Measurements from ENCODE around the gene CCDC149. TPM values are rescaled to one million over a fixed set of nuclear protein-coding genes. Genes with fewer than 3 reads are reported as not detected.

Gene CCDC149
- total and polyA plus RNA-seq, 5 experiments from 2014 or later: 0.21 TPM; not detected in 4

- Mint-ChIP-seq H3K36me3 (peaks cover 0 to 15% (median 0%) of the 10 kb centered on the region in 3 donors), H3K4me3 (no peak overlapping the region), H3K9me3 (peaks cover 0 to 18% (median 6%) of the 10 kb centered on the region in 9 donors), H3K27ac (no peak overlapping the region), H3K27me3 (peaks cover 9 to 27% (median 11%) of the 10 kb centered on the region in 5 donors), H3K4me1 (no peaks in the 10 kb centered on the region)
- ATAC-seq (no peak), DNase-seq (no peak)
- POLR2A ChIA-PET: no interaction called here
Observed at GRCh38 chr4:24930151-24930550, 17.3 kb upstream of the CCDC149 start.

GRCh38 chr4:24928708-24929107, 15.9 kb upstream of the CCDC149 start:
- H3K27ac Mint-ChIP-seq: no peak overlapping the region
- DNase-seq (no peak), ATAC-seq (no peak)
- H3K36me3 Mint-ChIP-seq: peaks cover 0 to 5% (median 0%) of the 10 kb centered on the region in 3 donors
- H3K4me3 Mint-ChIP-seq: no peak overlapping the region
- H3K9me3 Mint-ChIP-seq: peaks cover 0 to 11% (median 2%) of the 10 kb centered on the region in 9 donors
- H3K27me3 Mint-ChIP-seq: peaks cover 6 to 19% (median 8%) of the 10 kb centered on the region in 5 donors
- no peaks in the 10 kb centered on the region for H3K4me1 Mint-ChIP-seq
- POLR2A ChIA-PET: no interaction called here

DNA sequence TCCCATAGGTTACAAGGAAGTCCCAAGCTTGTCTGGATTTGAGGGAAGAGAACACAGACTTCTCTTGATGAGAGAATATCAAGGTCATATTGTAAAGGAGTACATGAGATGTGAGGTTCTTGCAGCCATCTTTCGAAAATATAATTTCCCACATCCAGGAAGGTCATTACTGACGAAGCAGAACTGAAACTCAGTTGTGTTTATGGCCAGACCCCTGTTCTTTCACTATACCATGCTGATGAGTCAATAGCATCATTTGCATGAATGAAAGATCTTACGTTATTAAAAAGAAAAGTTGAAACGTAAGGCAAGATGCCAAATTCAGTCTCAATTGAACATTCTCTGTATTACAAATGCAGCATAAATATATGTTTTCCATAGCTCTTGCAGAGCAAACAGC, 14.2 kb upstream of the CCDC149 start:
- Mint-ChIP-seq H3K4me3 (no peak overlapping the region), H3K9me3 (peaks cover 0 to 4% (median 0%) of the 10 kb centered on the region in 9 donors), H3K27me3 (peaks cover 9 to 28% (median 12%) of the 10 kb centered on the region in 5 donors), H3K4me1 (no peaks in the 10 kb centered on the region), H3K27ac (no peak overlapping the region), H3K36me3 (no peaks in the 10 kb centered on the region)
- no peak for ATAC-seq
- DNase-seq: no peak
- POLR2A ChIA-PET: no interaction called here

DNA sequence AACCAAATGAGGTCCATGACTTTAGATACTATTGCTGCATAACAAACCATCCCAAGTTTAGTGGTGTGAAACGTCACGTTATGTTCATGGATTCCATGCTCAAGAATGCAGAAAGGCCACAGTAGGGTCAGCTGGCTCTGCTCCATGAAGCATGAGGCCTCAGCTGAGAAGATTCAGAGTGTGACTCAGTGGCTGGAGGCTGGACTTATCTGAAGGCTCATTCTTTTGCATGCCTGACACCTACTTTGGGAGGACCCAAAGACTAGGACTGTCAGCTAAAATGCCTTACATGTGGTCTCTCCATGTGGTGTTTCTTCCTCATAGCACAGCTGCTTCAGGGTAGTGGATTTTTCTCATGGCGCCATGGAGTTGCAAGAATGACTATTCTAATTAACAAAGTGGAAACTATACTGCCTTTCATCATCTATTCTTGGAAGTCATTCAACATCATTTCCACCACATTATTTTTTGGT, 11.5 kb upstream of the CCDC149 start:
- no peak overlapping the region for H3K27ac Mint-ChIP-seq
- H3K4me1 Mint-ChIP-seq: no peaks in the 10 kb centered on the region
- peaks cover 0 to 11% (median 6%) of the 10 kb centered on the region in 9 donors for H3K9me3 Mint-ChIP-seq
- no peak overlapping the region for H3K4me3 Mint-ChIP-seq
- POLR2A ChIA-PET: no interaction called here
- ATAC-seq (no peak), DNase-seq (no peak)
- peaks cover 5 to 35% (median 14%) of the 10 kb centered on the region in 5 donors for H3K27me3 Mint-ChIP-seq
- peaks cover 0 to 3% (median 0%) of the 10 kb centered on the region in 3 donors for H3K36me3 Mint-ChIP-seq

DNA sequence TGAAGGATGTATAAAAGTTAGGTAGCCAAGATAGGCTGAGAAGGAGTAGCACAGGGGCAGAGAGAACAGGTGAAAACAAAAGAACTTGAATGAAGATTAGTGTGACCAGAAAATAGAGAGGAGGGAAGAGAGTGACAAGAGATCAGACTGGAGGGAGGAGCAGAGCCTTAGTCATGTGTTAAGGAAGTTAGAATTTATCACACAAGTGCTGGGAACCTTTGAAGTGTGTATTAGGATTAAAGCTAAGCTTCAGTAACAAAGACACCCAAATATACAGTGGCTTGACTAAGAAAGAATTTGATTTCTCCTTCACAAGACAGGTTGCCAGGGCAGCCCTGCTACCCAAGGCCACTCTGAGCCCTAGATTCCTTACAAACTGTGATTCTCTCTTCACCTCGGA, 10.7 kb upstream of the CCDC149 start:
- no peak overlapping the region for H3K27ac Mint-ChIP-seq
- no peak for DNase-seq
- ATAC-seq: no peak
- H3K36me3 Mint-ChIP-seq: peaks cover 0 to 5% (median 0%) of the 10 kb centered on the region in 3 donors
- peaks cover 0 to 12% (median 8%) of the 10 kb centered on the region in 9 donors for H3K9me3 Mint-ChIP-seq
- H3K27me3 Mint-ChIP-seq: peaks cover 7 to 31% (median 13%) of the 10 kb centered on the region in 5 donors
- H3K4me3 Mint-ChIP-seq: no peak overlapping the region
- POLR2A ChIA-PET: no interaction called here
- H3K4me1 Mint-ChIP-seq: no peaks in the 10 kb centered on the region

GRCh38 chr4:24923002-24923401, 10.2 kb upstream of the CCDC149 start:
- peaks cover 0 to 5% (median 0%) of the 10 kb centered on the region in 3 donors for H3K36me3 Mint-ChIP-seq
- H3K9me3 Mint-ChIP-seq: peaks cover 0 to 12% (median 8%) of the 10 kb centered on the region in 9 donors
- peaks cover 7 to 29% (median 12%) of the 10 kb centered on the region in 5 donors for H3K27me3 Mint-ChIP-seq
- DNase-seq: no peak
- POLR2A ChIA-PET: no interaction called here
- no peak overlapping the region for H3K4me3 Mint-ChIP-seq
- no peaks in the 10 kb centered on the region for H3K4me1 Mint-ChIP-seq
- peak overlapping the region in 1 of 10 donors; percentile 64 for H3K27ac Mint-ChIP-seq
- ATAC-seq: no peak

DNA sequence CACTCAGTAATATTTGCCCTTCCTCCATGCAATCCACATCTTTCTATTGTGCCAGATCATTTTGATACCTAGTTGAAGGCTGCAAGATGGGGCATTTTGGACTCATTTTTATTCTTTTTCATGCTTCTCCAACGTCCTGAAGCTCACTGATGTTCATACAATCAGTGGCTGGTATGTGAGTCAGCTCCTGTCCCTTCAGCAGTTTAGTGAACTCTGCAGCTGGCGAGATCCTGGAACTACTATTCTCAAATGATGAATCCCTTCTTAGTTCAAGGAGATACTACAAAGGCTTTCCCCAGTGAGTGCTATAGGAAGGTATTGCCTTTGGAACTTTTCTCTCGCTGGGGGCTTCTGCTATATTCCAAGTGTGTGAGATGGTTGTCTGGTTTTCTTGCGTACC, 9.6 kb upstream of the CCDC149 start:
- DNase-seq: no peak
- peaks cover 6 to 29% (median 14%) of the 10 kb centered on the region in 5 donors for H3K27me3 Mint-ChIP-seq
- peaks cover 0 to 5% (median 0%) of the 10 kb centered on the region in 3 donors for H3K36me3 Mint-ChIP-seq
- H3K9me3 Mint-ChIP-seq: peaks cover 0 to 12% (median 8%) of the 10 kb centered on the region in 9 donors
- no peaks in the 10 kb centered on the region for H3K4me1 Mint-ChIP-seq
- H3K27ac Mint-ChIP-seq: no peak overlapping the region
- no peak overlapping the region for H3K4me3 Mint-ChIP-seq
- no peak for ATAC-seq
- POLR2A ChIA-PET: no interaction called here

- Mint-ChIP-seq H3K4me3 (no peak overlapping the region), H3K36me3 (peaks cover 0 to 5% (median 0%) of the 10 kb centered on the region in 3 donors), H3K4me1 (no peaks in the 10 kb centered on the region), H3K27me3 (peaks cover 9 to 35% (median 16%) of the 10 kb centered on the region in 5 donors), H3K9me3 (peaks cover 0 to 12% (median 8%) of the 10 kb centered on the region in 9 donors), H3K27ac (no peak overlapping the region)
- ATAC-seq: no peak
- POLR2A ChIA-PET: no interaction called here
- DNase-seq: no peak
Observed at GRCh38 chr4:24921491-24921890, 8.6 kb upstream of the CCDC149 start.

GRCh38 chr4:24920008-24920407, 7.2 kb upstream of the CCDC149 start:
- H3K4me3 Mint-ChIP-seq: no peak overlapping the region
- ATAC-seq (no peak), DNase-seq (no peak)
- H3K9me3 Mint-ChIP-seq: peaks cover 0 to 12% (median 8%) of the 10 kb centered on the region in 9 donors
- H3K27me3 Mint-ChIP-seq: peaks cover 11 to 43% (median 20%) of the 10 kb centered on the region in 5 donors
- H3K36me3 Mint-ChIP-seq: peaks cover 0 to 5% (median 0%) of the 10 kb centered on the region in 3 donors
- POLR2A ChIA-PET: no interaction called here
- no peak overlapping the region for H3K27ac Mint-ChIP-seq
- no peaks in the 10 kb centered on the region for H3K4me1 Mint-ChIP-seq

DNA sequence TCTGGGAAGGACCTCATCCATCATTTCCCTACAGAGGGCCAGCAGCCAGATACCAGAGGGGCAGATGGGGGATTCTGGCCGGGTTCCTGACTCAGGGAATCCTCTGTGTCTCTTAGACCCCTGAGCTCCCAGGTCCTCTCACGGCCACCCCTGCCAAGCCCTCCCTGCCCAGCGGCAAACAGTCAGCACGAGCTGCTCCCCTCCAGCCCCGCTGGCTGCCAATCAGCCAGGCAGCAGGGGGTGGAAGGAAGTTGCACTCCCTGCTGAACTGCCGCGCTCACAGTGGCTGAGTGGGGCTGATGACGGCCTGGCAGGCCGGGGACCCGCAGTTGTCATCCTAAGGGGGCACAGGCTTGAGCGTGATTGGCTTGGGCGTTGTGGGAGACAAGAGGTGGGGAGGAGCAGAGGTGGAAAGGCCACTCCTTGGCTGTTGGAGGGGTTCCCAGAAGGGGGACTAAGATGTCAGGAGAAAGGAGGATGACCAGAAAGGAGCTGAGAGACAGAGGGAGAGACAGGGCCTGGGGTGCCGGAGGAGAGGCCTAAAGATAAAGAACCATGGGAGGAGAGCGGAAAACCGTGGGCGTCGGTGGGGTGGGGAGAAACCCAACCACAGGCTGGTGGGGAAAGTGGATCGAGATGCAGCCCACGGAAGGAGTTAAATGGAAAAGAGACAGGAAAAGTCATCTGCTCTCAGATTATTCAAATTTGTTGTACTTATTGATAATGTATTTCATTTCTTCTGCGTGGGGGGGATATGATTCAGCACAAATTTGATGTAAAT, 4.4 kb upstream of the CCDC149 start:
- Mint-ChIP-seq H3K4me1 (peaks cover 0 to 6% (median 2%) of the 10 kb centered on the region in 4 donors), H3K9me3 (peaks cover 0 to 12% (median 8%) of the 10 kb centered on the region in 9 donors), H3K27me3 (peaks cover 12 to 59% (median 31%) of the 10 kb centered on the region in 5 donors), H3K27ac (no peak overlapping the region), H3K4me3 (no peak overlapping the region), H3K36me3 (peaks cover 0 to 5% (median 2%) of the 10 kb centered on the region in 3 donors)
- POLR2A ChIA-PET: no interaction called here
- no peak for ATAC-seq
- no peak for DNase-seq

DNA sequence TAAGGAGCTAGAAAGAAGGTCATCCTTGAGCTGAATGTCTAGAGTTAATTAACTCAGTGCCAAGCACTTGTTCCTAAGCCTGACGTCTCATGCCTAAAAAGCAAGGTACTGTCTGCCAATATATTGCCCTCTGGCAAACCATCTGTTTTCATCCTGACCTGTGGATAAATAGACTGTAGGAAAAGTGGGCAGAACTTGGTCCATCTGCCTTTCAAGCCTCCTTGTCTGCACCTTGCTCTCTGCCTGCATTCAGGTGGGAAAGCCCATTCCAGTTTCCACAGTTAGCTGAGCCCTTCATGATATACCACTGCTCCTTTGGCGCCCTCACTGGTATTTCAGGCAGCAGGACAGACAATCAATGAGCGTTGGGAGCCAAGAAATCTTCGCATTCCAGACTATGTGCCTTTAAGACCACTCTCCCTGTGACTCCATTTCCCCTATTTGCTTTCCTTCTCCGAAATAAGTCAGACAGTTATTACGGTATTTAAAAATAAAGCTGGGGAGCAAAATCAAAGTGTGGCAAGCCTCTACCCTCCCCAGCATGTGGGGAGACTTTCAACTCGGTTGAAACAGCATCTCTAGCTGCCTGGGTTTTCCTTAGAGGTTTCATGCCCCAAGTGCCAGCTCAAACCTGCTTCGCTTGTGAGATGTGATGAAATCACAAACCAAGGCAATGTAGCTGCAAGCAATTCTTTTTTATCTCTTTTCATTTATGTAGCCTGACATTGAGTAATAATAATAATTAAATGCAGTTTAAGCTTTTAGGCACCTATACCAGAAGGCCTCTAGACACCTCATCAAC, 2.5 kb upstream of the CCDC149 start:
- Mint-ChIP-seq H3K4me1 (peaks cover 0 to 6% (median 5%) of the 10 kb centered on the region in 4 donors), H3K9me3 (peaks cover 0 to 13% (median 8%) of the 10 kb centered on the region in 9 donors), H3K36me3 (peaks cover 0 to 11% (median 2%) of the 10 kb centered on the region in 3 donors), H3K27ac (peak overlapping the region in 1 of 10 donors; percentile 10), H3K27me3 (peaks cover 20 to 70% (median 39%) of the 10 kb centered on the region in 5 donors), H3K4me3 (no peak overlapping the region)
- POLR2A ChIA-PET: no interaction called here
- ATAC-seq: no peak
- DNase-seq: no peak

- no peak overlapping the region for H3K27ac Mint-ChIP-seq
- H3K27me3 Mint-ChIP-seq: peaks cover 19 to 77% (median 43%) of the 10 kb centered on the region in 5 donors
- no peak for DNase-seq
- peaks cover 0 to 18% (median 2%) of the 10 kb centered on the region in 3 donors for H3K36me3 Mint-ChIP-seq
- peaks cover 0 to 6% (median 5%) of the 10 kb centered on the region in 4 donors for H3K4me1 Mint-ChIP-seq
- no peak for ATAC-seq
- POLR2A ChIA-PET: no interaction called here
- H3K4me3 Mint-ChIP-seq: no peak overlapping the region
- peaks cover 0 to 16% (median 10%) of the 10 kb centered on the region in 9 donors for H3K9me3 Mint-ChIP-seq
Observed at GRCh38 chr4:24914460-24914859, 1.6 kb upstream of the CCDC149 start.

All from naive thymus-derived CD8-positive, alpha-beta T cell (primary cell).